DLD1 (cell line): ENCODE data around the gene PKD2L1.
"Not testable (repeated sequence)": the region's sequence is repeated elsewhere in the genome, so short reads cannot be mapped to it uniquely, and the experiment has no call there.

ENCODE experiments used
- in situ Hi-C: cut with HindIII; loops from 2 replicates; pipeline ENCODE4 v1.10.0; 2017; ENCODE audit warnings: low sequenced_read_pairs

The PKD2L1 gene

DNA sequence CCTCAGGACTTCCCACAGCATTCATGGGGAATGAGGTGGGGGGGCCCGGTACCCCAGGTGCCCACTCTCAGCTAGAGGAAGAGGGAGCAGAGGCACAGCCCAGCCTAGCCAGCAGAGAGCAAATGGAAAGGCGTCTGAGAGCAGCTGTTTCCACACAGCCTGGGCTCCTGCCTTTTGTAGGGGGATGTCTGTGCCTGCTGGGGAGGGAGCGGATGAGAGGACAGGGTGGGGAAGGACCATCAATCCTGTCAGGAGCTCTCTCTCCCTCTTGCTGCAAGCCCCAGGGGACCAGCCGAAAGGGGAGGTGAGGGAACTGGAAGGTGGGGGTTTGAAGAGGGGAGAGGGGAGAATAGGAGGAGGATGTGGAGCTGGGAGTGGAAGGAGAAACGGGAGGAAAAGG, at the start of gene PKD2L1:
Gene PKD2L1, minus strand, starts transcription at position 150 of the 400 bp plus-strand sequence. Its CDS starts 125 bp downstream, at position 25.
- in situ Hi-C loops = loop anchor here (25.0 kb wide), 2 partner anchors 182 to 557 kb away; partner anchors contain the start of gene SEC31B

DNA sequence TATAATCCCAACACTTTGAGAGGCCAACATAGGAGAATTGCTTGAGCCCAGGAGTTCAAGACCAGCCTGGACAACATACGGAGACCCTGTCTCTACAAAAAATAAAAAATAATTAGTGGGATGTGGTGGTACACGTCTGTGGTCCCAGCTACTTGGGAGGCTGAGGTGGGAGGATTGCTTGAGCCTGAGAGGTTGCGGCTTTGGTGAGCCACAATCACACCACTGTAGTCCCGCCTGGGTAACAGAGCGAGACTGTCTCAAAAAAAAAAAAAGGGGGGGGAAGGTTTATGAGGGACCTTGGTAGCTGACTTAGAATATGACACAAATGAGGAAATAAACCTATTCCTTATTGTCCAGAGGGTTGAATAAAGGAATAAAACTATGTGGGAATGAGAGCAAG, 47.8 kb upstream of the PKD2L1 start:
- in situ Hi-C loops = no loop called here

DNA sequence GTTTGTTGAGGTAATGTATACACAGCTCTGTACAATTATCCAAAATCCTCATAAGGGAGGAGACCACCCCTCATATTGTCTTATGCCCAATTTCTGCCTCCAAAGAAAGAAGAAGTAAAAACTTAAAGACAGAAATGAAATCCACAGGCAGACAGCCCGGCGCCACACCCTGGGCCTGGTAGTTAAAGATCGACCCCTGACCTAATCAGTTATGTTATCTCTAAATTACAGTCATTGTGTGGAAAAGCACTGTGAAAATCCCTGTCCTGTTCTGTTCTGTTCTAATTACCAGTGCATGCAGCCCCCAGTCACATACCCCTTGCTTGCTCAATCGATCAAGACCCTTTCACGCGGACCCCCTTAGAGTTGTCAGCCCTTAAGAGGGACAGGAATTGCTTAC, 46.6 kb upstream of the PKD2L1 start:
- in situ Hi-C loops = not testable (repeated sequence)

DNA sequence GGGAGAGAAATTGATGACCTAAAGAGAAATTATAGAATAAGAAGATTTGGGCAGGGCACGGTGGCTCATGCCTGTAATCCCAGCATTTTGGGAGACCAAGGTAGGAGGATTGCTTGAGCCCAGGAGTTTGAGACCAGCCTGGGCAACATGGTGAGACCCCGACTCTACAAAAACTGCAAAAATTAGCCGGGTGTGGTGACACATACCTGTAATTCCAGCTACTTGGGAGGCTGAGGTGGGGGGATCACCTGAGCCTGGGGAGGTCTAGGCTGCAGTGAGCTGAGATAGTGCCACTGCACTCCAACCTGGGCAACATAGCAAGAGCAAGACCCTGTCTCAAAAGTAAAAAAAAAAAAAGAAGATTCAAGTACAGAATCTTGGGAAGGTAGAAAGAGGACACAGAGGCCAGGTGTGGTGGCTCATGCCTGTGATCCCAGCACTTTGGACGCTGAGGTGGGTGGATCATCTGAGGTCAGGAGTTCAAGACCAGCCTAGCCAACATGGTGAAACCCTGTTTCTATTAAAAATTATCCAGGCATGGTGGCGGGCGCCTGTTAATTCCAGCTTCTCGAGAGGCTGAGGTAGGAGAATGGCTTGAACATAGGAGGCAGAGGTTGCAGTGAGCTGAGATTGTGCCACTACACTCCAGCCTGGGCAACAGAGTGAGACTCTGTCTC, 44.8 kb upstream of the PKD2L1 start:
- in situ Hi-C loops = not testable (repeated sequence)

DNA sequence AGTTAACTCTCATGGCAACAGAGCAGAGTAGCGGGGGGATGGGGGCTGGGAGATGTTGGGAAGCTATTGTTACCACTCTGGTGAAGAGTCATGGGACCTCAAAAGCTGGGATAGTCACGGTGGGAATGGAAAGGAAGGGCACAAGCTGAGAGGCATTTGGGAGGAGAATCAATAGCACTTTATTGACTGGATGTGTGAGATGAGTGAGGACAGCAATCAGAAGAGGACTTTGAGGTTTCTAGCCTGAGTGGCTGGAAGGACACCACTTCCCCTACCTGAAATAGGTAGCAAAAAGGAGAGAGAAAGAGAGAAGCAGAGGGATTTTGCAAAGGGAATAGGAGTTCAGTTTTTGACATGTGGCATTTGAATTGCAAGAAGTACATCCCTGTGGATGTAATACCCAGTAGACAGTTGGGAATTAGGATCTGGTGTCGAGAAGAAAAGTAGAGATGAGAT, 44.2 kb upstream of the PKD2L1 start:
- in situ Hi-C loops = no loop called here

DNA sequence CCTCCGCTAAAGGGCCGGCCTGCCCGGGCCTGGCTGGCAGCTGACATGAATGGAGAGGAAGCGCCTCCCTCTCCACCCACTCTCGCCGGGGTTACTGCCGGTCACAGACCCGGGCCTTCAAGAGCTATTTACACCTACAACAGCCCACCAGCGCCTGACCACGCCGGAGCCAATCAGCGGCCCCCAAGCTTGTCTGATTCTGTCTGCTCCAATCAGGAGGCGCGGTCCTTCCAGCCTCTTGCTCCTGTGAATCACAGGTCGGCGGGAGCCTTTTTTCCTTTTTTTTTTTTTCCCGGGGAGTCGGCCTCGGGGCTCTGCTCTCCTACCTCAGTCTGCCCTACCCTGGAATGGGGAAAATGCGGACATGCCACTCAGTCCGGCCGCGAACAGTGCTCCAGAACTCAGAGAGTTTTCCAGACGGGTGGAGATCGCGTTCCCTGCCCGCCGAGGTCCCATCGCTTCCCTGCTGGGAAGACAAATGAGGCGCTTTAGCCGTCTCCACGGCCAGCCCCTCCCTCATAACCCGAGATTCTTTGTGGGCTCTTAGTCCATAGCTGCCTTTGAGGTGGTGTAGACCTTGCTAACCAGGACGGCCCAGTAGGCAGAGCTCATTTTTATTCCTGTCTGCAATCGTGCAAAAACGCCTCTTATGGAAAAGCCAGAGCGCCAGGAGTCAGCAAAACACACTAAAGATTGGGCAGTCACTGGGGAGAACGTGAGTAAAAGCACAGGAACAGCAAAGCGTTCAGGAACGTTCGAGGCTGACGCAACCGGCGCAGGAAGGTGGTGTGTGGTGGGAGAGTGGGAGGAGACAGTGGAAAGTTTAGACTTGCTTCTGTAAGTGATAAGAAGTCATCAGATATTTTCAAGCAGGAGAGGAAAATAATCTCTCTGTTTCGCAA, 43.5 kb upstream of the PKD2L1 start:
- in situ Hi-C loops = no loop called here

DNA sequence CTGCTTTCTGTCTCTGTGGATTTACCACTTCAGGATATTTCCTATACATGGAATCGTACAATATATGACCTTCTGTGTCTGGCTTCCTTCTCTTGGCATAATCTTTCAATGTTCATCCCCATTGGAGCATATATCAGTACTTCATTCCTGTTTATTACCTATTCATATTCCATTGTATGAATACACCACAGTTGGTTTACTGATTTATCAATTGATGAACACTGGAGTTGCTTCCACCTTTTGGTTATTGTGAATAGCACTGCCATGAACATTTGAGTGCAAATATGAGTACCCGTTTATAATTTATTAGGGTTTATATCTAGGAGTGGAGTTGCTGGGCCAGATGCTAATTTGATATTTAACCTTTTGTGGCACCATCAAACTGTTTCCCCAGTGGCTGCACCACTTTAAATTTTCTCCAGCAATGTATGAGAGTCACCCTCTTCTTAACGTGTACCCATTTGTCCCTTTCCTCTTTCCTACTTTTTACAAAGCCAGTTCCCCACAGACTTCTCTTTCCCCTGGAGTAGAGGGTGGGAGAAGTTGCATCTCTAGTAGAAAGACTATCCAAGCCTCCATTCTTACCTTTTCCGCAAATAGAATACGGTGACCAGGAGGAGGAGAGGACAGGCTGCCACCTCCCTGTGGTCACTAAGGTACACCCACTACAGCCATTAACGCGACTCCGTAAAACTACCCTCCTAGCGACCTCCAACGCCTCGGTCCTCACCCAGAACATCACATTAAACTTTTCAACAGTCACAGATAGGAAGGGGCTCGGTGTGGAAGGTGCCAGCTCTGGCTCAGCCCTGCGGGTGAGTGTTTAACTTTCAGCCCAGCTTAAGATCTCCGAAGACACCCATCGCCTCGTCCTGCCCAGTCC, 42.6 kb upstream of the PKD2L1 start:
- in situ Hi-C loops = no loop called here

DNA sequence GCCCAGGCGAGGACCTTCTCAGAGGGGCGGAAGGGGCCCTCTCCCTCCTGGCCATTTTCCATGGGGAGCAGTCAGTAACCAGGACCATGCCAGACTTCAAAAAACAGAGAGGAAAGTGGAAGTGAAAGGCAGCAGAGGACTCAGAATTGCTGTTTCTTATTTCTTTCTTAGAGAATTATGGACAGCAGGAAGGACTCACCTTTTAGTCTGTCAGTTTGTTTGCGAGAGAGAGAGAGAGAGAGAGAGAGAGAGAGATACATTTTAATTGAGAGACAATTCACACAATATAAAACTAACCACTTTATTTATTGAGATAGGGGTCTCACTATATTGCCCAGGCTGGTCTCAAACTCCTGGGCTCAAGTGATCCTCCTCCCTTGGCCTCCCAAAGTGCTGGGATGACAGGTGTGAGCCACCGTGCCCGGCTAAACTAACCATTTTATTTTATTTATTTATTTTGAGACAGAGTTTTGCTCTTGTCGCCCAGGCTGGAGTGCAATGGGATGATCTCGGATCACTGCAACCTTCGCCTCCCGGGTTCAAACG, 41.5 kb upstream of the PKD2L1 start:
- in situ Hi-C loops = no loop called here

DNA sequence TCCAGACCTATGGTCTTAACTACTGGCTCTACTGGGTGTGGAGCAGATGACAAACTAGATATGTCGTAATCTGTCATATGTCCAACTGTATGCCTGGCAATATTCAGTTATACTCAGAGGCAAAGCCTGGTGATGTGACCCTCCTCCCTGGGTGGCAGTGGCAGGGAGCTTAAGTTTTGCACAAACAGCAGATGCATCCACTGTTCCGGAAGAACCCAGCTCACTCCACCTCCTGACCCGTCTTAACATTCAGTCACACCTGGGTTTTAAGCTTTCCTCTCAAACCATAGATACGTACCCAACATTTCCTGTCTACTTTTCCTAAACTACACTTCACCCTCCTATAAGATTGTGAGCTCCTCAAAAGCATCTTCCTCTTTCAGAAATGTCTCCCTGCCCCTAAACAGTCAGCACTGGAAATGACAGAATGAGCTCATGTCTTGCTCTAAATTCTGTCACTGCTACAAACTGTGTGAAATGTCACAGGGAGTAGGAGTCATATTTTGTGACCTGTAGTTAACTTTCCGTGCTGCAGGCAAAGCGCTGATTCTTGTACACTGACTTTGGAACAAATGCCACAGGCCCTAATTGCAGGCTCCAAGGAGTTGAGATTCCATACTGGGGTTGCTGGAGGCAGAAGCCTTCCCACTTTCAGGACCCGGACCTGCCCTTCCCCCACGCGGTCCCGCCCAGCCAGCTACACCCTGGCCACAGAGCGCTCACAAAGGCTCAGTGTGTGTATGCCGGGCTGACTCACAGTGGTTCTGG, 40.9 kb upstream of the PKD2L1 start:
- in situ Hi-C loops = no loop called here

DNA sequence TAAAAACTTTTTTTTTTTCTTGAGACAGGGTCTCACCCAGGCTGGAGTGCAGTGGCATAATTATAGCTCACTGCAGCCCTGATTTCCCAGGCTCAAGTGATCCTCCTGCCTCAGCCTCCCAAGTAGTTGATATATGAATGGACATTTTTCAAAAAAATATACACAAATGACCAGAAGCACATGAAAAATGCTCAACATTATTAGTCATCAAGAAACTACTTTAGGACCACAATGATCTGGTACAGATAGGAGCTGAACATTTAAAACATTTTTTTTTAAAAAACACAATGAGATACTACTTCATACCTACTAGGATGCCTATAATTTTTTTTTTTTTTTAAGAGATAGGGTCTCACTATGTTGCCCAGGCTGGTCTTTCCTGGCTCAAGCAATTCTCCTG, 38.7 kb upstream of the PKD2L1 start:
- in situ Hi-C loops = no loop called here

DNA sequence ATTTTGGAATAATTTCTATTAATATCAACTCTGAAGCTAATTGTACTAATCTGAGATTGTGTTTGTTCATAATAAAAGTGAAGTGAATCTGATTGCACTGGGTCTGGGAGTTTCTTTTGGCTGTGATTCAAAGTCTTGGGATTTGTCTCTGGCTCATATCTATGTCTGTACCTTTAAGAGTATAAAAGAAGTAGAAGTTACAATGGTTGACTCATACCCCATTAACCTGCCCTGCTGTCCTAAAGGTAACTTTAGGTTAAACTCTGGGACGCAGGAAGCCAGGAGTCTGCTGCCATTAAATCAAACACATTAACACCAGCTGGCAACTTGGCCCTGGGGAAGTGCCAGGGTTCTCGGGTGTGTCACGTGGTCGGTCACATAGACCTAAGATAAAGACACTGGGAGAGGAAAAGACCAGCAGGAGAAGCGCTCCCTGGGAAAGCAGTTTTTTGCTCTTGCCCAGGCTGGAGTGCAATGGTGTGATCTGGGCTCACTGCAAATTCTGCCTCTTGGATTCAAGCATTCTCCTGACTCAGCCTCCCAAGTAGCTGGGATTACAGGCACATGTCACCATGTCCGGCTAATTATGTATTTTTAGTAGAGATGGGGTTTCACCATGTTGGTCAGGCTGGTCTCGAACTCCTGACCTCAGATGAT, 34.8 kb upstream of the PKD2L1 start:
- in situ Hi-C loops = no loop called here

DNA sequence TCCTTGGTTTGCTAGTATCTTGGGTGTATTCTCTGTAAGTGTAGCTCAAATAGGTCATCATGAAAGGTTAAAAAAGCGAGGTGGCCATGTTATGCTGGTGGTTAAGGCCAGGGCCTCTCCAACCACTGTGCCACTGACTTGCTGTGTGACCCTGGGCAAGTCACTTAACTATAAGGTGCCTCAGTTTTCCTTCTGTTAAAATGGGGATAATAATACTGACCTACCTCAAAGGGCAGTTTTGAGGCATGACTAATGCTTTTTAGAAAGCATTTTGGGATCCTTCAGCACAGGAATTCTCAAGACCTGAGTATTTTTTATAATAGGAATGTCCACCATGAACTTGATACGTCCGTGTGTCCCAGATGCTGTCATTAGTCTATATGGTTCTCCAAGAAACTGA, 34.1 kb upstream of the PKD2L1 start:
- in situ Hi-C loops = no loop called here

DNA sequence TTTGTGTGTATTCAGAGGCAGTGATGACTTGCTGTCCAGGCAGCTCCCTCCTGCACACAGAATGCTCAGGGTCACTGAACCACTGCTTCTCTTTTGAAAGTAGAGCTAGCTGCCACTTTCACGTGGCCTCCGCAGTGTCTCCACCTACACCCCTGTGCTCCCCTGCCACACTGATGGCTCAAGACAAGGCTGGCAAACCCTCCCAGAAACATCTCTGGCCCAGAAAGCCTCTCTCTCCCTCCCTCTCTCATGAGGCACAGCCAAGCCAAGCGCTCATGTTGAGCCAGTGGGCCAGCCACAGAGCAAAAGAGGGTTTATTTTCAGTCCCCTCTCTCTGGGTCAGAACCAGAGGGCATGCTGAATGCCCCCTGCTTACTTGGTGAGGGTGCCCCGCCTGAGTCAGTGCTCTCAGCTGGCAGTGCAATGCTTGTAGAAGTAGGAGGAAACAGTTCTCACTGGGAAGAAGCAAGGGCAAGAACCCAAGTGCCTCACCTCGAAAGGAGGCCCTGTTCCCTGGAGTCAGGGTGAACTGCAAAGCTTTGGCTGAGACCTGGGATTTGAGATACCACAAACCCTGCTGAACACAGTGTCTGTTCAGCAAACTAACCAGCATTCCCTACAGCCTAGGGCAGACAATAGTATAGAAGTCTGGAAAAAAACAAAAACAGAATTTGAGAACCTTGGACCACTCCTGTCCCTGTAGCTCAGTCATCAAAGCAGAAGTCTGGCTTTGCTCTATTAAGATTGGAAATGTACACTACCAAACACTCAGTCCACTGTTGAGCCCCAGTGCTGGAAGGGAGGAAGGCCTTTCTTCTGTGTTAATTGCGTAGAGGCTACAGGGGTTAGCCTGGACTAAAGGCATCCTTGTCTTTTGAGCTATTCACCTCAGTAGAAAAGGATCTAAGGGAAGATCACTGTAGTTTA, 32.8 kb upstream of the PKD2L1 start:
- in situ Hi-C loops = no loop called here

DNA sequence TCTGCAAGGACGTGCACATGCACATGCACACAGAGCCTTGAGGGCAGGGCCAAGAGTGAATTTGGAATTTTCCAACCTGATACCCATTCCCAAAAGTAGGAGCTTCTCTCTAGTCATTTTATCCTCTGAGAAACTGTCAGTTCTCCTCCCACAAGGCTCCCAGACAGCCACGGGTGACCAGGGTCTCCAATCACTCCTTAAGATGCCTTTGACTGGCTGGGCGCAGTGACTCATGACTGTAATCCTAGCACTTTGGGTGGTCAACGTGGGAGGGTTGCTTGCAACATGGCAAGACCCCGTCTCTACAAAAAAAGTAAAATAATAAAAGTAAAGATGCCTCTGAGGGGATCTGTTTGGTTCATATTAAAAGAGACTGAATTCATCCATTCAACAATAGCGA, 30.2 kb upstream of the PKD2L1 start:
- in situ Hi-C loops = no loop called here

DNA sequence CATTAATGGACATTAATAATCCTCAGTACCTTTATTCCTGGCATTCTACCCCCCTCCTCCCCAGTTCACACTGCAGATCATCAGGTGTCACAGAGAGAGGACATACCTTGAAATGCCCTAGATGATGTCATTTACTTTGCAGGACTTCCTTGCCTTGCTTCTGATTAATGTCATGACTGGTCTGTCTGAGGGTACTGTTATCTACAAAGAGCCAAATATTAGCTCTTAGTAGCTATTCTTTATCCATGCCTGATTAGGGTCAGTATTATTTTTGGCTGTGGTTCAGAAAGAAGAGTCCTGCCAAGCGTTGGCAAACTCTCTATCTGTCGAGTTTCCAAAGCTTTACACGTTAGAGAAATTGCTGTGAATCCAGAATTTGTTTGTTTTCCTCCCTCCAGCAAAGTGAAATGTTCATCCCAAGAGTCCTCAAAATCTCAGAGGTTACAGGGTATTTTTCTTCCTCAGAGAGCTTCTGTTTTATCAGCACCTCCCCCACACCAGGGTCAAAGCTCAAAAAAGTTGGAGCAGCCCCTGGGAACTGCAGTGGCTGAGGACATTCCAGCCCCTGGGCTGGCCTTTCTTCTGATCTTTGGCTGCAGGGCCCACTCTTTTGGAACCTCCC, 29.6 kb upstream of the PKD2L1 start:
- in situ Hi-C loops = no loop called here

DNA sequence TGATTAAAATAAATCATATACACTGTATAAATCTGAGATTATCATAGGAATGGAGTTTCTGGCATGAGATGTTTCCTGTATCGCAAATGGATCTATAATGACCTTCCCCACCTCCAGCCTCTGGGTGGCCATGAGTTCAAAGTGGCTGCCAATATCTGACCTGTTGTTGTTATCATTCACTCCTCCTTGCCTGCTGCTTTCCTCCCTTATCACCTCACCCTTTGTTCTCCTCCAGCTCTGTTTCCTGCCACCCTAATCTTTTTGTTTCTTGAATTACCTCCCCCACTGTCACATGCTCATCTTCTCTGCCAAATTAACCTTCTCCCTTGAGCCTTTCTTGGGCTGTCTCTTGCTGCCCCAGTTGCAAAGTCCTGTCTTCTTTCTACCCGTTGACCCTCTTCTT, 29.0 kb upstream of the PKD2L1 start:
- in situ Hi-C loops = no loop called here

DNA sequence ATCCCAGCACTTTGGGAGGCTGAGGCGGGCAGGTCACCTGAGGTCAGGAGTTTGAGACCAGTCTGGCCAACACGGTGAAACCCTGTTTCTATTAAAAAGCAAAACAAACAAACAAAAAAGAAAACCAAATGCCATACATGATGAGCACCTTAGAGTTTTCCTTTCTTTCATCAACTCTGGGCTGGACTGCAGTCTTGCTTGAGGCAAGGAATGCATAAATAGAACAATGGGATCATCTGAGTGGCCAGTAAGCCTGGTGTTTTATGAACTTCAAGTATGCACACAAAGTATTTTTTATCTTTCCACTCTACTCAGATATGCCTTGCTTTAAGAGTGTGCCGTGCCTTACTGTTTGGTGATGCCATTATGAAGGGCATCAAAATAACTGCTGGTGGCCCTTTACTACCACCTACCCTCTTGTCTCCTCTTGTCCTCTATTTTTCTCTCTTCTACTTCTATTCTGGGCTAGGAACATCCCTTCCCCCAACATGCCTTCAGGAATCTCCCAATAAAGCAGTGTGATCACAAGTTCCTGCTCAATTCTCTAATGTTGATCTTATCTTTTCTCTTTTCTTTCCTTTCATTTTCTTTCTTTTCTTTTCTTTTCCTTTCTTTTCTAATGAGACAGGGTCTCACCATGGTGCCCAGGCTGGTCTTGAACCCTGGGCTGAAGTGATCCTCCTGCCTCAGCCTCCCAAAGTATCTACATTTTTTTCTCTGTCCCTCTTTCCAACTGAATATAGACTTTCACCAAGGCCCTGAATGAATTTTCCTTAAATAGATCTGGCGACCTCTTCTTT, 27.2 kb upstream of the PKD2L1 start:
- in situ Hi-C loops = no loop called here
